Ecto neural progenitor cell (in vitro differentiated cells): Measurements from ENCODE around the gene PSMD1.
"Not testable (repeated sequence)": the region's sequence is repeated elsewhere in the genome, so short reads cannot be mapped to it uniquely, and the experiment has no call there.

Experiments
- DNase-seq: peaks from one replicate; pipeline ENCODE4 v3.0.0-alpha.2; 2018; ENCODE audit warnings: low spot score

Gene PSMD1

DNA sequence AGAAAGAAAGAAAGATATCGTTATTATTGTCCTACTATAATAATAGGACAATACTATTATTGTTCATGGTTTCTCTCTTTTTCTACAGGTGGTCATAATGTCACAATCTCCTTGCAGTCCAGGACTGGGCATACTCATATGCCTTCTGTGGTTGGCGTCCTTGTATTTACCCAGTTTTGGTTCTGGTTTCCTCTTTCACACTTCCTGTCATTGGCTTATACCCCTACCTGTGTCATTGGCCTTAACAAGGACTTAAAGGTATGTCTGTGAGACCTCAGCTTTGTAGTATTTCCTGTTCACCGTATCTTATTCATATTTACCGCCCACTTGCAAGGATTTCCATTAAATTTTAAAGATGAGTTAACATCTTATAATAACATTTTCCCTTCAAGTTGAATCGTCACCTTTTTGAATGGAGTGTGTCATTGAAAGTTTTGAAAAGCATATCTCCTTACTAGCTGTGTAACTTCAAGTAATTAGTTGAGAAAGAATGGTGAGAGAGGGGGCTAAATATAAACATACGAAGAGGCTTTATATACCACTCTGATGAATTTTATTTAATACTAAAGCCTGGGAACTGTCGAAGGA, 104.7 kb downstream of the PSMD1 start:
- DNase-seq: no peak

GRCh38 chr2:231161877-231162329, 105.2 kb downstream of the PSMD1 start:
- no peak for DNase-seq

- DNase-seq: no peak
Observed at GRCh38 chr2:231163011-231163410, 106.3 kb downstream of the PSMD1 start.

DNA sequence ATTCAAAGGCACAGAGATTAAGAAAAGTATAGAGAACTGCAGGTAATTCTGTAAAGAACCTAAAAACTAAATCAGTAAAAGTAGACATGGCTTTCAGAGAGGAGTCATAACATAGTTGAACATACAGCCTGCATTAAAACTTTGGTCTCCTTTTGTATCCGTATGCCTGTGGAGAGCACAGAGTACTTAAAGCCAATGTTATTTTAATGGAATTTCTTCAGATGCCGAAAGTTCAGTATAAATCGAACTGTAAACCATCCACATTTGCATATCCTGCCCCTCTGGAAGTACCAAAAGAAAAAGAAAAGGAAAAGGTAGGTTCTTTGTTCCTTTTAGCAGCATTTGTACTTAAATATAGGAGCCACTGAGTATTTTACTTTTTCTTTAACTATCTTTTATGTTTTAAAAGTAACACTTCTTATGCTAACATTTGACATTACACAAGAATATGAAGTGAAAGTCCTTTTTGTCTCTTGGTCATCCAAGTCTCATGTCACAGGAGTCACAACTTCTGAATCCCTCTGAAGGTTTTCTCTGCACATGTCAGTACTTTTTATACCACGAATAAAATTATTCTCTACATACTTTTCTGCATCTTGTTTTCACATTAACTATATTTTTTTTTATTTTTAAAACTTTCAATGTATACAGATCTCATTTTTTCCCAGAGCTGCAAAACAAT, 106.9 kb downstream of the PSMD1 start:
- DNase-seq: no peak

DNA sequence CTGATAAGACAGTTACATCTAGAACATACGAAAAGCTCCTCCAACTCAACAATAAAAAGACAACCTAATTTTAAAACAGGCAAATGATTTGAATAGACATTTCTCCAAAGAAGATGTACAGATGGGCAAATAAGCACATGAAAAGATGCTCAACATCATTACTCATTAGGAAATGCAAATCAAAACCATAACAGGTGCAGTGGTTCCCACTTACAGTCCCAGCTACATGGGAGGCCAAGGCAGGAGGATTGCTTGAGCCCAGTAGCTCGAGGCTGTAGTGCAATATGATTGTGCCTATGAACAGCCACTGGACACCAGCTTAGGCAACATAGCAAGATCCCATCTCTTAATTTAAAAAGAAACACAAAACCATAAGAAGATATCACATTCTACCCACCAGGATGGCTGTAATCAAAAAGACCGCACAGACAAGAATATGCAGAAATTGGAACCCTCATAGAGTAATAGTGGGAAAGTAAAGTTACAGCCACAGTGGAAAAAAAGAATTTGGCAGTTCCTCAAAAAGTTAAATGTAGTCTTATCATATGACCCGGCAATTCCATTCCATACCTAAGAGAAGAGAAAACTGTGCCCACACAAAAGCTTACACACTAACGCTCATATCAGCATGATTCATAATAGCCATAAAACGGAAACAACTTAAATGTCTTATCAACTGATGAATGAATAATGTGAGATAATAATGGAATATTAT, 111.2 kb downstream of the PSMD1 start:
- DNase-seq: no peak

DNA sequence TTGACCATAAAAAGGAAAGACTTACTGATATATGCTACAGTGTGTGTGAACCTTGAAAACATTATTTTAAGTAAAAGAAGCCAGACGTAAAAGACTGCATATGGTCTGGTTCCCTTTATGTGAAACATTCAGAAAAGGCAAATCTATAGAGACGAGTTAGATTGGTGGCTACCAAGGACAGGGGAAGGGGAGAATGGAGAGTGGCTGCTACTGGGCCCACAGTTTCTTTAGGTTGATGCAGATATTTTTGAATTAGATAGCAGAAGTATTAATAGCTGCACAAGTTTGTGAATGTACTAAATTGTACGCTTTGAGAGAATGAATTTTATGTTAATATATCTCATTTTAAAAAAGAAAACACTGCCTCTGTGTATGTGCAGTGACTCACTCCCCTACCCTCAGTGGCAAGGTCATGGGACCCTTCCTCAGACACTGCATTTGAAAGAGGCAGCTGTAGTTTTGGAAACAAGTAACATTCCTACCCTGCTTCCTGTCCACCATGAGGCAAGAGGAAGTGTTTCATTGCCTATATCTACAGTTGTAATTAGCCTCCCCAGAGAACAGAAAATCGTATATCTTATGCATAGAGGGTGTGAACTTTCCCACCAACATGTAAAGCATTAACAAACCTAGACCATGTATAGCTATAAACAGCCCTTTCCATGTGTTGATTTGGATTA, 111.9 kb downstream of the PSMD1 start:
- DNase-seq: no peak

GRCh38 chr2:231169488-231169887, 112.8 kb downstream of the PSMD1 start:
- DNase-seq: no peak

GRCh38 chr2:231170055-231170454, 113.4 kb downstream of the PSMD1 start:
- no peak for DNase-seq

DNA sequence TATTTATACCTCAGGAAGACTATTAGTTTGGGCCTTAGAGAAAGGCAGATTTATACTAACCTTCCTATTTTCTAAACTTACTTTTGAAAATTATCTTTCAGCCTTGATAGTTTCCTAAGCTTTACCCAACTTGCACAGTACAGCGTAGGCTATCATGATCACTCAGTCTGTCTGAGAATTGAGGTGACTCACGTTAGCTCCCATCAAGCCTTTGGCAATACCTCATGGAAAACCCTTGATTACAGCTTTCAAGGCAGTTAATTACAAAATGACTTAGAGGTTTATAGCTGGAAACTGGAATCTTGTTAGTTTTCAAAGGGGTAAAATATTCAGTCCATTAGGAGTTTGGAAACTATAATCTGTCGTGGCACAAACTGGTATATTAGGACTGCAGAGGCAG, 115.4 kb downstream of the PSMD1 start:
- DNase-seq: no peak

DNA sequence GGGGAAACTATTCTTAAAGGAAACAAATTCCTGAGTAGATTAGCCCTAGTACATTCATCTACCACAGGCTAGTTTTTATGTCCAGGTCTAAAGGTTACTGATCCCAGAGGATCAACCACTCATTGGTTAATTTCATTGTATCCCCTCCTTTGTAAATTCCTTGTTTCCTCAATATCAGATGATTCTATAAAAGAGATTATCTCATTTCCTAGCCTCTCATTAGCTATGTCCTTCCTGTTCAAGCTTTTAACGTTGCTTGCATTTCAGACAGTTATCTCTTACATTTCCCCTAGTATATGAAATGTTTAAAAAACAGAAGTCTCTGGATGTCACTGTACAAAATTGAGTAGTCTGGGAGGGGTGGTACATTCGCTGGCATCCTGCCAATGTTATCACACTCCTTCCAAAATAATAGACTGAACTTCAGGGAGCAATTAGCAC, 117.6 kb downstream of the PSMD1 start:
- no peak for DNase-seq

- DNase-seq: no peak
Observed at GRCh38 chr2:231176066-231176465, 119.4 kb downstream of the PSMD1 start.

- DNase-seq: no peak
Observed at GRCh38 chr2:231177156-231178025, 120.7 kb downstream of the PSMD1 start.

DNA sequence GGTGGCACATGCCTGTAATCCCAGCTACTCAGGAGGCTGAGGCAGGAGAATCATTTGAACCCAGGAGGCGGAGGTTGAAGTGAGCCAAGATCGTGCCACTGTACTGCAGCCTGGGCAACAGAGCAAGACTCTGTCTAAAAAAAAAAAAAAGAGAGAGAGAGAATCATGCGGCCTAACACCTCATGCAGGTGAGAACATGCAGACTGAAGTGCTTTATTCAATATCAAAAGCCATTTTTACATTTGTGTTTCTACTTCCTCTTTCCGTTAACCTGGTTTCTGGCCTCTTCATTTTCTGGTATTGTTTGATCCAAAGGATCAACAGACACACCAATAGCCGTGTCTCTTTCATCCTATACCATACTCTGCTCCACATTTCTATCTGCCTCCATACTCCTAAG, 122.1 kb downstream of the PSMD1 start:
- DNase-seq: not testable (repeated sequence)

DNA sequence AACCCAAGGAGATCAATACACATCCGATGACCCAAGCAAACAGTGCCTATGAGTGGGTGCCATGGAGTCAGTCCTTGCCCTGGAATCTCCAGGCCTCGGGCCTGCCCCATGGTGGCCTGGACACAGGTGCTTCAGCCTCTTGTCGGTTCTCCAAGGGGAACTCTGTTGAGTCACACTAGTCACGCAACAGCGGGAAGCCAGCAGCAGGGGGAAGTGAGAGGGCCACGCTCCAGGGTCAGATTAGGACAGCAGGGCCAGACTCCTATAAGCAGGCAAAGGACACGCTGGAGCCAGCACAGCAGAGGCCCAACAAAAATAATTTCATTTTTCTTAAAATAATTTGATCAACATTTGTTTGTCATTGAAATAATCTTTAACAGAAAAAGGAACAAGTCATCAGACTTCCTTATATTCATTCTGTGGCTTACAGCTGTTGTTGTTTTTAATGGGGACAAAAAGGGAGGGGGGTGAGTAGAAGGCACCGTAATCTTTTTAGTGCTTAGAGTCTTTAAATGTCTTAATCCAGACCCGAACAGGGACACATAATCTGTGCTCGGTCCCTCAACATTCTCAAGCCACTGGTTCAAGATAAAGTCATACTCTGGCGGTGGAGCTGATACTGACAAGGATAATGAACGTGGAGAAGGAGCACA, 125.3 kb downstream of the PSMD1 start:
- DNase-seq: no peak

DNA sequence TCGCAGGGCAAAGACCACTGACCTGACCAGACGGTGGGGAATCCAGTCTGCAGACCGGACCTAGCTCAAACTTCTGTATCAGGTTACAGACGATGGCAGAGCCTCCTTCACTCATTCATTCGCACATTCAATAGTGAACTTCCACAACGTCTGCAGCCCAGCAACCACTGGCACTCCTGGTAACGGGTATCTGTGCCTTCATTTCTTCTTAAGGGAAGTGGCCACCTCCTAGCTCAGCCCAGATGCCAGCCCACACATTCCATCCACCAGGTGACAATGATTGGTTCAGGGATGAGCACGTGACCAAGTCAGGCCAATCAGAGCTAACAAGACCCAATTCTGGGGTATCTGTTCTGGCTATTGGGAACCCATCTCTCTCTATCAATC, 125.8 kb downstream of the PSMD1 start:
- DNase-seq: no peak

DNA sequence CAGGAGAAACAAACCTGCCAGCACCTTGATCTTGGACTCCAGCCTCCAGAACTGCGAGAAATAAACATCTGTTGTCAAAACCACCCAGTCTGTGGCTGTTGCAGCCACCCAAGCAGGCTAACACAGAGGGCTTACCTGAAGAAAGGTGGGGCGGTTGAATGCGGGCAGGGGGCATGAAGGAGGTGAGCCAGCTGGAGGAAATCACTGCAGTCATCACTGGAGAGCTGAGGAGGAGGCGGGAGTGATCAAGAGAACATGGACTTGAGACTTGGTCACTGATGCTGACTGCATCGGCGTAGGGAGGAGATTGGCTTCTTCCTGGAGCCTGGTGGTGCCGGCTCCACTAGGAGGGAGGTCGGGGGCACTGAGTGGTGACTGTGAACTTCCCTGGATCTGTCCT, 127.2 kb downstream of the PSMD1 start:
- DNase-seq: no peak

DNA sequence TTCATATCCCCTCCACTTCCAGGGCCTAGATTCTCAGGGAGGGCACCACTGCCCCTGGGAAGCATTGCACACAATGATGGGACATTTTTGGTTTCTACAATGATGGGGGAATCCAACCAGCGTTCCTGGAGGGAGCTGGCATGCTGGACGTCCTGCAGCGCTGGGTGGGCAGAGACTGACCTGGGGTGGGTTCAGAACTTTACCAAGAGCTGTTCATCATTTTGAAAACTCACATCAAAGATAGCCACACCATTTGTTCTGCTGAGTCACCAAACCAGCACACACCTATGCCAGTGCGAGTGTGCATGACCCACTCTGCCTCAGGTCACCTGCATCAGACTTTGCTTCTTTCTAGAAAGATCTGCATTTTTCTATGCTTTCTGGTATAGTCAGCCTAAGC, 127.7 kb downstream of the PSMD1 start:
- no peak for DNase-seq

- DNase-seq: no peak
Observed at GRCh38 chr2:231185050-231185725, 128.5 kb downstream of the PSMD1 start.

- DNase-seq: no peak
Observed at GRCh38 chr2:231185886-231186285, 129.2 kb downstream of the PSMD1 start.

DNA sequence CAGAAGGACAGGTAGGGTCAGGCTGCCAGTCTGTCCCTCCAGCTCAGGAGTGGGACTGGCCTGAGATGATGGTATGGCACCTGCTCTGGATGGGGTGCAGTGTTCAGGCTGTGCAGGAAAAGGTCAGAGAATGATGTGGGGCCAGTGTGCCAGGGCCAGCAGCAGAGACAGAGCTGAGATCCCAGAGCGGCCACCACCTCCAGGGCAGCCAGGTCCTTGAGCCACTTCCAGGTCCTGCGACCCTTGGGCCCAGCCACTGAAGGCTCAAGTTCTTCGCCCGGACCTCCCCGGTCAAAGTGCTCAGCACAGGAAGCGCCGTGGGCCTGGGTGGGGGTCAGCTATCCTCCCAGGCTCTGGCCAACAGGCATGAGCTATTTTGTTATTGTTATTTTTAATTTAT, 129.7 kb downstream of the PSMD1 start:
- no peak for DNase-seq
